Omental fat pad (tissue), 4 donors: ENCODE data around the gene FOSL2. TPM values are rescaled to one million over a fixed set of nuclear protein-coding genes. Genes with fewer than 3 reads are reported as not detected.

Source experiments
- ATAC-seq: fragments of 150-250 bp; one replicate; pipeline ENCODE4 v1.9.1; 2016; ENCODE audit warnings: mild to moderate bottlenecking, moderate library complexity; ENCODE audit not compliant: low FRiP score
- DNase-seq: peaks from one replicate; pipeline ENCODE4 v3.0.0-alpha.2; 2019; ENCODE audit warnings: low spot score
- total RNA-seq, 4 donors: library from RNA; depleted of rRNA; stranded (reverse); fragments of >200 nt; gene quantifications; one replicate each; pipeline ENCODE4 v1.1.0, GENCODE V29; 2016
- TF ChIP-seq, protein P1 (sequence below), 3 donors: fragments of 450-650 bp; IDR thresholded peaks; one replicate each; pipeline ENCODE4 v1.5.1; 2016 to 2017; ENCODE audit warnings: antibody characterized with exemption in 3 of 3, mild to moderate bottlenecking in 3 of 3, moderate library complexity in 2 of 3

FOSL2 gene
- total RNA-seq, 4 donors from 2014 or later = 115 to 350 (median 184) TPM

GRCh38 chr2:28407976-28408690 is 15.5 kb downstream of the FOSL2 start:
- ATAC-seq = no peak
- TF ChIP-seq, protein P1, sequence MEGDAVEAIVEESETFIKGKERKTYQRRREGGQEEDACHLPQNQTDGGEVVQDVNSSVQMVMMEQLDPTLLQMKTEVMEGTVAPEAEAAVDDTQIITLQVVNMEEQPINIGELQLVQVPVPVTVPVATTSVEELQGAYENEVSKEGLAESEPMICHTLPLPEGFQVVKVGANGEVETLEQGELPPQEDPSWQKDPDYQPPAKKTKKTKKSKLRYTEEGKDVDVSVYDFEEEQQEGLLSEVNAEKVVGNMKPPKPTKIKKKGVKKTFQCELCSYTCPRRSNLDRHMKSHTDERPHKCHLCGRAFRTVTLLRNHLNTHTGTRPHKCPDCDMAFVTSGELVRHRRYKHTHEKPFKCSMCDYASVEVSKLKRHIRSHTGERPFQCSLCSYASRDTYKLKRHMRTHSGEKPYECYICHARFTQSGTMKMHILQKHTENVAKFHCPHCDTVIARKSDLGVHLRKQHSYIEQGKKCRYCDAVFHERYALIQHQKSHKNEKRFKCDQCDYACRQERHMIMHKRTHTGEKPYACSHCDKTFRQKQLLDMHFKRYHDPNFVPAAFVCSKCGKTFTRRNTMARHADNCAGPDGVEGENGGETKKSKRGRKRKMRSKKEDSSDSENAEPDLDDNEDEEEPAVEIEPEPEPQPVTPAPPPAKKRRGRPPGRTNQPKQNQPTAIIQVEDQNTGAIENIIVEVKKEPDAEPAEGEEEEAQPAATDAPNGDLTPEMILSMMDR (IDR thresholded peaks at IDR 0.05) = no peak
- no peak for DNase-seq

- TF ChIP-seq, protein P1 (IDR thresholded peaks at IDR 0.05) = no peak
- no peak for DNase-seq
- ATAC-seq = peak; percentile 15
Measured at GRCh38 chr2:28408764-28409599, 16.3 kb downstream of the FOSL2 start.

DNA sequence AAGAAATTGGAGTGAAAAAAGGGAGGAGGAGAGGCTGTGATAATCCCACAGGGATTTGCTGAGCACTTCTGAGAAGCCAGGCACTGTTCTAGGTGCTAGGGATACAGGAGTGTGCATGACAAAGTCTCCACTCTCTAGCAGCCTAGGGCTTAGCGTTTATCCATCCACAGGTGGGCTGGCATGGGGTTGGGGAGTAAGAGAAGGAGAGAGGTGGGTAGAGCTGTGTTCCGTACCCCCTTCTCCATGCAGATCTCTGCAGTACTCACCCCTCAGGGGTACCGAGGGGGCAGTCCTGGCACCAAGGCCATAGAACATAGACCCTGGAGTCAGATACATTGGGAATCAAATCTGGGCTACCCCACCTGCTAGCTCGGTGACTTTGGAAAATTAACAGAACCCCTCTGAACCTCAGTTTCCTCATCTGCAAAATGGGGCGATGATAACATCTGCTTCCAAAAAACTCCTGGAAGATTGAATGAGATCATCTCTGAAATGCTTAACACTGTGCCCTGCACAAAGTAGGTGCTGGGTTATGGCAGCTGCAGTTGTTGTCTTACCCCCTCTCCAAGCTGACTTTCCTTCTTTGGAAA is 18.6 kb downstream of the FOSL2 start:
- ATAC-seq (no peak), DNase-seq (no peak)
- TF ChIP-seq, protein P1 (IDR thresholded peaks at IDR 0.05) = no peak

- ATAC-seq (no peak), DNase-seq (no peak)
- TF ChIP-seq, protein P1 (IDR thresholded peaks at IDR 0.05) = no peak
Measured at GRCh38 chr2:28411956-28412609, 19.4 kb downstream of the FOSL2 start.

GRCh38 chr2:28412625-28413151 is 20.0 kb downstream of the FOSL2 start:
- ATAC-seq (no peak), DNase-seq (no peak)
- TF ChIP-seq, protein P1 (IDR thresholded peaks at IDR 0.05) = no peak

DNA sequence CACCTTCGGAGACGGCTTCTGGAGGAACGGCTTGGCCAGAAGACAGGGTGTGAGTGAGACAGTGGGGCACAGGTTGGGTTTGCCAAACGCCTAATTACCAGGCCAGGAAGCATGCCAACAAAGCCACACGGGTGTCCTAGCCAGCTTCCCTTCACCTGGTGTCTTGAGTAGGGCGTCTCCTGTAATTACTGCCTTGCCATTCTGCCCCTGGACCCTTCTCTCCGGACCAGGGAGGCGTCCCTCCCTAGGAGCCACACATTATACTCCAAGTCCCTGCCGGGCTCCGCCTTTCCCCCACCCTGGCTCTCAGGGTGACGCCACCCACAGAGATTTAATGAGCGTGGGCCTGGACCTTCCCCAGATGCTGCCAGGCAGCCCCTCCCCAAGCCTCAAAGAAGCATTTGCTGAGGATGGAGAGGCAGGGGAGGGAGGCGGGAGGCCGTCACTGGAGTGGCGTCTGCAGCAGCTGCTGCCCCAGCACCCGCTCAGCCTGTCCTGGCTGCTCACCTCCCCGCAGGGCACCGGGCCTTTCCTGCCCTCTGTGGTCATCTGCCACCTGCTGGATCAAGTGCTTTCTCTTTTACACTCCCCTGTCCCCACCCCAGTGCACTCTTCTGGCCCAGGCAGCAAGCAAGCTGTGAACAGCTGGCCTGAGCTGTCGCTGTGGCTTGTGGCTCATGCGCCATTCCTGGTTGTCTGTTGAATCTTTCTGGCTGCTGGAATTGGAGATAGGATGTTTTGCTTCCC is 20.7 kb downstream of the FOSL2 start:
- TF ChIP-seq, protein P1 (IDR thresholded peaks at IDR 0.05) = no peak
- ATAC-seq = peak; percentile 11
- no peak for DNase-seq
